Activated CD4-positive, CD25-positive, alpha-beta regulatory T cell treated with anti-CD3 and anti-CD28 coated beads, Interleukin-2, amount 50 U/mL, for 72 hours (primary cell): ENCODE results near the gene ORM1.

Experiments used
- DNase-seq: peaks from one replicate; pipeline ENCODE4 v3.0.0; 2021

Gene ORM1

GRCh38 chr9:114369216-114370130 is 46.6 kb downstream of the ORM1 start:
- DNase-seq: no peak

DNA sequence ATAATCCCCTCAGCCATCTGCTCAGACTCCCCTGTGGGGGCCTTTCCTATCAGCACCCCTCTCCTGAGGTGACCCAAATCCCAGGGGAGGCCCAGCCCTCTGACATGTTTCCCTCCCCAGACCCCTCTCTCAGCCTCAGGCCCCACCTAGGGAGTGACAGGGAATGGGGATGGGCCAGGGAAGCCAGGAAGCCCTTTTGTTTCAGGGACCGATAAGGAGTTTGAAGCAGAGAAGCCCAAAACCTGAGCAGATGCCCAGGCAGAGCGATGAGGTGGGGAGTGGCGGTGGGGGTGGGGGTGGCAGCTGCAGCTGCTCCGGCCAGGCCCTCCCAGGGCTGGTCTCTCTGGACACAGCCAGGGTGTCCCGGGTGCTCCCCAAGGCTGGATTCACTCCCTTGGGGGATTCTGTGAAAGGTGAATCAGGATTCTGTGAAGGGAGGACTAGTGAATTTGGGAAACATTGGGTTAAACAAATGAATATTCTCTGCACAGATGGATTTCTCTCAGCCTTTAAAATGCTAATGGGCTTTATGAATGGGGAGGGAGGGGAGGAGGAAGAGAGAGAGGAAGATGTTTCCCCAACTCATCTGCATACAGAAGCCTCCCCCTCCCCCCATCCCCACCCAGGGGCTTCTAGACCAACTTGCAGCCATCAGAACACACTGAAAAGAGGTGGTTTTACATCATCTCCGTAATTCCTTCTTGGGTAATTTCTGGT is 47.5 kb downstream of the ORM1 start:
- DNase-seq: no peak

GRCh38 chr9:114370968-114371320 is 48.0 kb downstream of the ORM1 start:
- DNase-seq: no peak

DNA sequence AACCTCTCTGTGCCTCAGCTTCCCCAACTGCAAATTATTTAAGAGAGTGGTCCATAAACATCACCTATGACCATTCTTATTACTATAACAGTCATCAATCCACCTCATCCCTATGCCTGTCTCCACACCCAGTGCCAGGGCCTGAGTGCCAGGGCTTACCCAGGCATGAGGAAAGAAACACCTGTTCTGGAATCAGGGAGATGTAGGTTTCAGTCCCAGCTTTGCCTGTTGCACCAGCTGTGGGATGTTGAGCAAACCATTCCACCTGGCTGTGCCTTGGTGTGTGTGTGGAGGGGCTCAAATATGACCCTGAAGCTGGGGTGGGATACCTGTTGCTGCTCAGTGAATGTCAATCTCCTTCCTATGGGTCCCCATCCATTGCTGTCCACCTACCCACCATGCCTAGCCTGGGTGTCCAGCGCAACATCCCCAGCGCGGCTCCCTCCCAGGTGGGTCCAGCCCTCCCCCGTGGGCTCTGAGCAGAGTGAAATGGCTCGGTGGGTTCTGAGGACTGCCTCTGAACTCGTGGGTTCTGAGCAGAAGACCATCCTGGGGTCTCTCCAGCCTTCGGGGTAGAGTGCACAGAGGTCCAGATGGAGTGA is 48.5 kb downstream of the ORM1 start:
- DNase-seq: no peak

DNA sequence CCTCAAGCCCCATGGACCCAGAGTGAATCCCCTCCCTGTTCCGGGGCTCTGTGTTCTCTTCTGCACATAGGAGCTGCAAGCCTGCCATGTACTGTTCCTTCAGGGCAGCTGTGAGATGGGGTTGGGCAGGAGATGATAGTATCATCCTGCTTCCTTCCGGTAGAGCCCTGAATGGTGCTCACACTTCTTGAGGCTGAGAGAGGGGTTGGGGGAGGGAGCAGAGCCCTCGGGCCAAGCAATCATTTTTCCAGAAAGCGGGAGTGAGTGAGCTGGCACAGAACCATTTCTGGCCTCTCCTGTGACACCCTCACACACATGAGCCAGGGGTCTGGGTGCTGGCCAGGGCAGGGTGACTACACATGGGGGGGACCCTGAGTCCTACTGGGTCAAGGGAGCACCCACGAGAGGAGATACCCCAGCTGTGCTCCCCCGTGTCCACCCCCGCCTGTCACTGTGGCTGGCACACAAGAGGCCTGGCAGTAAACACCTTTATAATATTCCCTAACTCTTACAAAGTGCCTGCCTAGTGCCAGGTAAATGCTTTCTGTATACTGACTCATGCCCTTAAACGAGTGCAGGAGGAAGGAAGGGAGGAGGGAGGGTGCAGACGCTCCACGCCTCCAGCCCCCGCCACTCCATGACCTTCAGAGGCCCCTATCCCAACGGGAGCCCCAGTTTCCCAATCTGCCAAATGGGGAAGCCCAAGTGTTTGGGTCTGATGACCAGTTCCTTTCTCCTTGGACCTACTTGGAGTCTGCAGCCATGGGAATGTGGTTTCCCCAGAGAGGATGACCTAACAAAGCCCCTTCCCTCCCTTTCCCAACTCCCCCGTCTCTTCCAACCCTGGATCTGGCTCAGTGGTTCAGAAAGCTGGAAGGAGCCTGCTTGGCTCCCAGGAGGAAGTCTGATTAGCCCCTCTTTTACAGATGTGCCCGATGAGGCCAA is 49.3 kb downstream of the ORM1 start:
- no peak for DNase-seq

GRCh38 chr9:114372921-114373448 is 50.1 kb downstream of the ORM1 start:
- DNase-seq: peak; percentile 67

GRCh38 chr9:114373960-114374730 is 51.2 kb downstream of the ORM1 start:
- DNase-seq: no peak

GRCh38 chr9:114374936-114375335 is 52.0 kb downstream of the ORM1 start:
- DNase-seq: no peak

DNA sequence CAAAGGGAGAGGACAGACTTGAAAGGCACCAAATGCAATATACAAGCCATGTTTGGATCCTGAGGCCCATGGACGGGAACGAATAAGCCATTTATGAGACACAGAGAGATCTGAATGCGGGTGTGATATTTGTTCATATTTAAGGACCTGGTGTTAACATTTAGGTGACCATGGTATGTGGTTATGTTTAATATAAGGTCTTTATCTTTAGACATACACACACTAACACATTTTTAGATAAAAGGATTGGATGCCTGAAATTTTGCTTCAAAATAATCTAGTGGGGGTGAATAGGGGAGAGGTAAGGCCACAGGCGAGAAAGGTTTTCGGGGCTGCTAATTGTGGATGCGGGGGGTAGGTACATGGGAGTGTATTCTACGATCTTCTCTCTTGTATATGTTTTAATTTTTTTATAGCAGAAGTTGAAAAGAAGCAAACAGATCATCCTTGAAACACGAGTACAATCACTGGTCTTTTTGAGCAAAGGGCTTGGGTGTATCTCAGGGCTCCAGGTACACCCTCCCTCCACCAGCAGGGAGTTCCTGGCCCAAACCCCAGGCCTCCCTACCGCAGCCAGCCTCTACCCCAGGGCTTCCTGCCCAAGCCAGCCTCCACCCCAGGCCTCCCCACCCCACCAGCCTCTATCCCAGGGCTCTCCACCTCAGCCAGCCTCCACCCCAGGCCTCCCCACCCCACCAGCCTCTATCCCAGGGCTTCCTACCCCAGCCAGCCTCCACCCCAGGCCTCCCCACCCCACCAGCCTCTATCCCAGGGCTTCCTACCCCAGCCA is 52.7 kb downstream of the ORM1 start:
- no peak for DNase-seq
